GM21723 (cell line): ENCODE data around the gene DENND1A.

Experiments used
- ATAC-seq: cut with Tn5 transposase; IDR thresholded peaks from one replicate; pipeline ENCODE4 v1.9.1; 2021; ENCODE audit warnings: mild to moderate bottlenecking, moderate library complexity; ENCODE audit not compliant: unreplicated experiment

DENND1A gene

GRCh38 chr9:123550797-123551196, 379.1 kb downstream of the DENND1A start:
- ATAC-seq = no peak

GRCh38 chr9:123550012-123550411, 379.9 kb downstream of the DENND1A start:
- ATAC-seq = no peak

- ATAC-seq = no peak
These were observed 381.0 kb downstream of the DENND1A start for GRCh38 chr9:123548741-123549545.

DNA sequence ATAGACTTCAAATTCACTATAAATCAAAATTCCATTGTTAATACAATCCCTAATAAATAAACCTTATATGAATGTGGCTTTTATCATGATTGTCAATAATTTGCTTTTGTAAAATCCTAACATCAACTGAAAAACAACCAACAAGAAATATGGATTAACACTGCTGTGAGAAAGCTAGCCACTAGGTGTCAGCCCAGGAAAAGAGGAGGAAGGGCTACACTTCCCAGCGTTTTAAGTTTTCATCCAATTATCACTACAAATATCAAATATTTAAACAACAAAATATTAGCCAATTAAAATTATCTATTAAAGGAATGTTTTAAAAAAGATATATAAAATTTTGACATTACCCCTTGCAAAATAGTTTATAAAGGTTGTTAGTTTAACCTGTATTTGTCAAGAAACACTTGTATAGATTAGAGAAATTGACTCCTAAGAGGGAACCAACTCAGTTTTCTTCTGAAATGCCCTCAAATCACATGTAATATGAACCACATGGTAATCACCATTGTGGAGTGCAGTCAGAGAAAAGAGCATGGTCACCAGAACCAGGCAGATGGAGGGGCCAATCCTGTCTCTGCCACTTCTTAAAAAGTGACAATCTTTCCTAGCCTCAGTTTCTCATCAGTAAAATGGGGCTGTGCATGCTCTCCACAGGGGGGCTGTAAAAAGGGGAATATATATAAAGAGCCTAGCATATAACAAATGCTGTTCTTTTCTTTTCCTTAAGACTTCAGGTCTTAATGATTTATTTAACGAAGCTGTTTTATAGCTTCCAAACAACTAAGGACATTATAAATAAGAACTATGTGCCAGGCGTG, 385.7 kb downstream of the DENND1A start:
- no peak for ATAC-seq

DNA sequence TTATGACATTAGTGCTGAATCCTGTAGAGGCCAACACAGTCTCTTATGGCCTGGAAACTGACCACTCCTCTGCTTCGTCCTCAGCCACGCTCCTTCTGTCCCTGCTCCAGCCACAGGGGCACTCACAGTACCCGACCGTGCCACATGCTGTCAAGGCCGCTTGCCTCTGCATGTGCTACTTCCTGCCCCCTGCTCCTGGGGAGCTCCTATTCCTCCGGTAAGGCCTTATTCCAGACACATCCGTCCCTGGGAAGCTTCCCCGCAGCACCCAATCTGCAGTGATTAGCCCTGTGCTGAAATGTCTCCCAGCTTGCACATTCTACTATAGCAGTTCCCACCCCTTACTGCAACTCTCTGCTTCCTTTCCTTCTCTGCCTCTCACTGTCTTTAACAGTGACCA, 386.4 kb downstream of the DENND1A start:
- no peak for ATAC-seq

DNA sequence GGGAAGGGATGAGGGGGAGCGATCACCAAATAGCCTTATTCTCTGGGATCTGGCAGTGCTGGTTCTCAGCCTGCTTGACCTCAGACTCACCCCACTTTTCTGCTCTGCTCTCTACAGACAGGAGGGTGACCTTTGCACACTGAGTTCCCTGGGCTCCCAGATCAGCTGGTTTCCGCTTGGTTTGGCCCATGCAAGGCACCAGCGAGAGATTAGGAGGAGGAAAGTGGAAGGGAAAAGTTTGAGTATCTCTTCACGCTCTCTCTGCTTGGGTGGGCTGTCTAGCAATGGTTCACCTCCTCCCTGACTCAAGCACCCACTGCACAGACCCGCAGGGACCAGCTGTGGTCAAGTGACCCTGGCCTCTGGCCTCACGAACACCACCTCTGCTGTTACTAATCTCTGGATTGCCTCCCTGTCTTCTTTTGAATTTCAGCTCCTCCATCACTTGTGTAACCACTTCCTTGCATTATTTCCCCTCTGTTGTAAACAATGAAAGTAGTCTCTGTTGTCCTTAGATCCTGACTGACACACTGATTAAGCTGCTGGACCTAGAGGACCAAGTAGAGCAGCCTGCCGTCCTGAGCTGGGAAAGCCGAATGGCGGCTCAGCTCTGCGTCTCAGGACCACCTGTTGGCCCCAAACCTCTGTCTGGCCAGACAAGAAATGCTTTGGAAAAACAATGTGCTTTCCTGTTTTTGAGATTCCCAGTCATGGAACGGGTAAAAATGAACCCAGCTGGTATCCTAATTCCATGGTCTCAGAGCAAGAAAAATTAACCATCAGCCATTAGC, 387.3 kb downstream of the DENND1A start:
- no peak for ATAC-seq

- no peak for ATAC-seq
These were observed 388.5 kb downstream of the DENND1A start for GRCh38 chr9:123541411-123541810.

DNA sequence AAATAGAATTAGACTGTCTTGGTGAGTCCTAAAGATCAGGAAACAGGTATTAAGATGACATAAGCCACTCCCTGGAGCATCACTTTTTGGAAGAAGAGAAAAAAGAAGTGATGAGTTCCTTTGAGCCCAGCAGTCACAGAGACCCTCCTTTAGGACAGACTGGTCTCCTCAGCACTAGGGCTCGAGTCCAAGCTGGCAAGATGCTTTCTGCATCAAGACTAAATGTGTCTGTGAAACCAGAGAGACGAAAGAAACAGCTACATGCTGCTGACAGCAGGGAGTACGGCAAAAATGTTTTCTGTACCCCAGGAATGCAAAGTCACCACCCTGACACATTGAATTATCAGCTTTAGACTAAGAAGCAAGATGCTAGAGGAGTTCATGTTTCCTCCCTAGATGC, 389.5 kb downstream of the DENND1A start:
- ATAC-seq = no peak

- no peak for ATAC-seq
These were observed 392.1 kb downstream of the DENND1A start for GRCh38 chr9:123537809-123538208.

- no peak for ATAC-seq
These were observed 393.5 kb downstream of the DENND1A start for GRCh38 chr9:123536455-123536868.

DNA sequence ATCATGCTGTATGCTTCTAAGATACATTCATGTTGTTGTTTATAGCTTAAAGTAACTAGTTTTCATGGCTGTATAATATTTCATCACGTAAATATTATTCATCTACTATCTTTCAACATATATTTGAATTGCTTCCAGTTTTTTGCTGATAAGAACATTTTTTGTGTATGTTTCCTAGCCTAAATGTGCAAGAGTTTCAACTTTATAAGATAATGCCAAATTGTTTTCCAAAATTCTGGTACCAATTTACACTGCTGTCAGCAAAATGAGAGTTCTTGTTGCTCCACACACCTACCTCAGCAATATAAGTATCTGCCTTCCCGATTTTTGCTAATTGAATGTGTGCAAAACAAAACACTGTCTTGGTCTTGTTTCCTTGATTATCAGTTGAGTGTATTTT, 395.6 kb downstream of the DENND1A start:
- no peak for ATAC-seq

DNA sequence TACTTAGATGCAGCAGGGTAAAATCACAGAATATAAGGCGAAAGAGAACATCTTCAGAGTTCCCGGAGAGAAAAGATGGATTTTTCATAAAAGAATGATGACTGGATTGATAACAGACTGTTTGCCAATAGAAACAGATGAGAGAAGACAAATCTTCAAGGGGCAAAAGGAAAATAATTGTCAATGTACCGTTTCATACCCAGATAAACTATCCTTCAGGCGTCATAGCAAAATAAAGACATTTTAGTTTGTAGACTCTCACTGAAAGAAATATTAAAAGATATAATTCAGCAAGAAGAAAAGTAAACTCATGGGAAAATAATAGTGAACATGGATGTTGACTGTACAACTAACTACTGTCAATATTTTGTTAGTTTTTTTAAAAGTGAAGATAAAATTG, 399.7 kb downstream of the DENND1A start:
- ATAC-seq = no peak

DNA sequence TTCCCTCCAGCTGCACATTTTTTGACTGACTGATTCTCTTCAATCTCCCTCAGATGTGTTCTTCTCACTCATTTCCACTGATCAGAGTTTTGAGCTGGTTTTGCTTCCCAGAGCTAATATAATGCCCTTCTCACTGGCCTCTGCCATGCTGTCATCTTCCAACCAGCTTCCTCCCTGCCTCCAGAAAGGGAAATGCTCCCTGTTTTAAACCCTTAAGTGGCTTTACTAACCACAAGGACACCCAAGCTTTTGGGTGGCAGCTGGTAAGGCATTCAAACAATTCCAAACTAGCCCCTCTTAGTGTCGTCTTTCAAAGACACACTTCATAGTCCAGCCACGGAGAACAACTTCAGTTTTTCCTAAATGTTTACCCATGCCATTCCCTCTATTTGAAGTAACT, 401.4 kb downstream of the DENND1A start:
- no peak for ATAC-seq

- no peak for ATAC-seq
These were observed 401.9 kb downstream of the DENND1A start for GRCh38 chr9:123527981-123528380.

DNA sequence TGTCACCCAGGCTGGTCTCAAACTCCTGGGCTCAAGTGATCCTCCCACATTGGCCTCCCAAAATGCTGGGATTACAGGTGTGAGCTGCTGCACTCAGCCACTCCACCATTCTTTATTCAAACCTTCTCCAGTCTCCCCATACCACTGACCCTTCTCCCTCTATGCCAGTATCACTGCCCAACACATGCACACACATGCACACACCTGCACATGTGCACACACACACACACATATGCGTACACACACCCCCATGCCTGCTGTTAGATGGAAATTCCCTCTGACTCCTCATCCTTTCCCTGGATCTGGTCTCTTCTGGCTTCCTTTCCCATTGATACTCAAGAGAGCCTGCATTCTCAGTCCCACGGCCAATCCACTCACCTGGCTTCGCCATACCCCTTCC, 404.0 kb downstream of the DENND1A start:
- no peak for ATAC-seq

- ATAC-seq = no peak
These were observed 404.5 kb downstream of the DENND1A start for GRCh38 chr9:123525424-123525823.

DNA sequence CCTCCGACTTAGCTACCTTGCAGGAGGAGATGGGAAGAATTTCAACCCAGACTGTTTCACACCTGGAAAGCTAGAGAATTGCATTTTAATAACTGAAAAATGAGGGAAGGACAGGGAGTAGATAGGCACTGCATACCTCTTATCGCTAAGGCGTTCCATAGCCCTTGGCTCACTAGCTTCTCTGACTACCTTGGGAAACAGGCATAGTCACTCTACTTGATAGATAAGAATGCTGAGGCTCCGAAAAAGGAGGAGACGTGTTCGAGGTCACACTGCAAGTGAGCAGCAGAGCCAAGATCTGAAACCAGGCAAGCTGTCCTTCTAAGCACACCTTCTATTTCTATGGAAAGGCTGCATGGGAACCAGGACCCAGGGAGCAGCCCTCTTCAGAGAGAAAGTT, 405.1 kb downstream of the DENND1A start:
- no peak for ATAC-seq

- no peak for ATAC-seq
These were observed 406.1 kb downstream of the DENND1A start for GRCh38 chr9:123523845-123524244.

DNA sequence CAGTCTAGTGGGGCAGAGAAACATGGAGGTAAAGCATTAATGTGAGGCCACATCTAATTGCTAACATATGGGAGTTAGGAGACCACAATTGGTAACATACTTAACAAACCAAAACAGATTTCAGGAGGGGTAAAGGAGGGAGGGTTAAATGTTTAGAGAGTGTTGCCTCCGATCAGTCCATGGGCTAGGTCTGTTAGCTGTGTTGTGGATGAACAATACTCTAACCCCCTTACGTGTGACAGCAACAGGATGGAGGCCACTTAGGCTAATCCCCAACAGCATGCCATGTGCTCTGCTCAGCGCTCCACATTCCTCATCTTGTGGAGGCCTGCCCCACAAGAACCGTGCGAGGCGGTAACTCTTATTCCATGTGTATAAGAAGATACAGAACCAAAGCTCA, 406.9 kb downstream of the DENND1A start:
- no peak for ATAC-seq

- no peak for ATAC-seq
These were observed 407.7 kb downstream of the DENND1A start for GRCh38 chr9:123522251-123522650.

DNA sequence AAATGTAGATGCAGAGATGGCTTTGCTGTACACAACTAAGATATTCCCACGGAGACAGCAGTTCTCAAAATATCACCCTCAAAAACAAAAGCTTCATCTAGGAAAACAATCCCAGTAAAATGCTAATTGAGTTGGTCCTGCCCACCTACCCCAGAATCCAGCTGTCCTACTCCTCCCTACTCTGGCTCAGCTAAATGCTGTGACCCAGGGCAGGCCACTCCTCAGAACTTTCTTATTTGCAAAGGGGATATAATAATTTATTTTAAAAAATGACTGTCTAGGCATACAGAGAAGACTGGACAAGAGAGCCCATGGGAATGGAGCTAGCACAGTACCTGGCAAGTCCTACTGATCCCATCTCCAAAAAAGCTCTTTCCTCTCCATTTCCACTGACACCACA, 411.6 kb downstream of the DENND1A start:
- no peak for ATAC-seq
